Heart right ventricle (tissue), 16 donors: ENCODE measurements around the gene GTF2H4. TPM values are rescaled to one million over a fixed set of nuclear protein-coding genes. Genes with fewer than 3 reads are reported as not detected.

ENCODE experiments used
- ATAC-seq, 8 donors: fragments of 200-7000 bp; cut with Tn5 transposase; one replicate each; pipeline ENCODE4 v1.9.1; 2020; ENCODE audit warnings: mild to moderate bottlenecking in 8 of 8, moderate library complexity in 8 of 8, moderate number of reproducible peaks in 1 of 8
- DNase-seq, 2 donors: peaks; one replicate each; pipeline ENCODE4 v3.0.0-alpha.2; 2020
- H3K27ac ChIP-seq, 10 donors: fragments of 200-600 bp; sonication (generic) in 2 of 10; one replicate each; pipeline versions ENCODE4 v1.5.0 to v1.8.0; 2020 to 2022; ENCODE audit warnings: mild to moderate bottlenecking in 3 of 10
- H3K27me3 ChIP-seq, 7 donors: fragments of 200-600 bp; one replicate each; pipeline ENCODE4 v1.8.0; 2021 to 2022; ENCODE audit warnings: mild to moderate bottlenecking in 2 of 7
- H3K36me3 ChIP-seq, 9 donors: fragments of 200-600 bp; sonication (generic) in 1 of 9; one replicate each; pipeline versions ENCODE4 v1.5.0 to v1.8.0; 2020 to 2022; ENCODE audit warnings: mild to moderate bottlenecking in 2 of 9
- H3K4me1 ChIP-seq, 9 donors: fragments of 200-600 bp; sonication (generic) in 1 of 9; one replicate each; pipeline versions ENCODE4 v1.5.0 to v1.8.0; 2020 to 2022; ENCODE audit warnings: mild to moderate bottlenecking in 4 of 9
- H3K4me3 ChIP-seq, 10 donors: fragments of 200-600 bp; sonication (generic) in 2 of 10; one replicate each; pipeline versions ENCODE4 v1.5.0 to v1.8.0; 2020 to 2022; ENCODE audit warnings: mild to moderate bottlenecking in 7 of 10, moderate library complexity in 2 of 10
- H3K9me3 ChIP-seq, 11 donors: fragments of 200-600 bp in 10 of 11; sonication (generic) in 2 of 11; one replicate each; pipeline versions ENCODE4 v1.5.0 to v1.8.0; 2013 to 2022; ENCODE audit warnings: mild to moderate bottlenecking in 2 of 11, control low read depth in 1 of 11, moderate library complexity in 1 of 11
- WGBS, 2 donors: extraction: QIAGEN DNeasy Blood & Tissue Kit; methylation state at CpG; one replicate each; pipeline ENCODE4 v1.1.7; 2013; ENCODE audit warnings: inconsistent platforms in 1 of 2; 5-methylcytosine and 5-hydroxymethylcytosine counted together
- intact Hi-C, 10 donors: fragments of 100-400 bp; cut with DNase I; formaldehyde crosslinking; loops; one replicate each; pipeline versions ENCODE4 v1.11.1 to v1.14.2; 2022
- polyA plus RNA-seq, 2 donors: library from polyadenylated mRNA; stranded (reverse); fragments of 200-250 nt; gene quantifications; one replicate each; pipeline ENCODE4 v1.2.3, GENCODE V29; 2013
- total RNA-seq, 10 donors: library from RNA; stranded (reverse); fragmentation: NEBNext Ultra II Directional in 3 of 10; extraction: Animal tissue kit (Norgen Biotek cat#: 25700) in 3 of 10; gene quantifications; one replicate each; pipeline versions ENCODE4 v1.2.1 to v1.2.4, GENCODE V29; 2021 to 2023
- TF ChIP-seq, protein P1 (sequence below), 9 donors: fragments of 200-600 bp; sonication (generic) in 2 of 9; IDR thresholded peaks; one replicate each; pipeline versions ENCODE4 v1.5.0 to v1.8.0; 2021 to 2022; ENCODE audit warnings: antibody characterized with exemption in 9 of 9, mild to moderate bottlenecking in 5 of 9, moderate library complexity in 1 of 9
- donor health status: Arrhythmogenic right ventricular cardiomyopathy.
- donor health status: ischemic (EF 13 %, LVEDD 7.1; RV severe dilation, severe dysfunction).
- donor health status: healthy with polysubstance abuse.
- donor health status: DM: no; HTN: yes; CAD: no.
- donor health status: DM: no; HTN: no; CAD: no.
- donor health status: ischemic (EF 25% LVEDD 6.9; RV normal size, moderate dysfunction).
- donor health status: ischemic (EF 25% LVEDD 5.7; RV mildly dilated, moderate dysfunction).
- donor health status: healthy.
- donor health status: DM: yes; HTN: yes; CAD: no.
- donor health status: Ischemic cardiomyopathy.
- donor health status: ischemic (EF 35%, LVEDD 5.7; RV mildly dilated, moderate dysfunction).
- donor health status: nonischemic (EF 11% LVEDD 7.7; RV severe dilation, severe dysfunction).
- donor health status: DM: yes; HTN: yes; CAD: no.
- donor health status: PGD.
- donor health status: ischemic (EF 29% LVEDD 5.4; RV normal size, mild dysfunction).
- donor health status: nonischemic (EF 23%, LVEDD 6.1; RV moderate dilation, normal function).

GTF2H4 gene
- total and polyA plus RNA-seq, 12 donors = 8.3 to 27.0 (median 13.2) TPM

DNA sequence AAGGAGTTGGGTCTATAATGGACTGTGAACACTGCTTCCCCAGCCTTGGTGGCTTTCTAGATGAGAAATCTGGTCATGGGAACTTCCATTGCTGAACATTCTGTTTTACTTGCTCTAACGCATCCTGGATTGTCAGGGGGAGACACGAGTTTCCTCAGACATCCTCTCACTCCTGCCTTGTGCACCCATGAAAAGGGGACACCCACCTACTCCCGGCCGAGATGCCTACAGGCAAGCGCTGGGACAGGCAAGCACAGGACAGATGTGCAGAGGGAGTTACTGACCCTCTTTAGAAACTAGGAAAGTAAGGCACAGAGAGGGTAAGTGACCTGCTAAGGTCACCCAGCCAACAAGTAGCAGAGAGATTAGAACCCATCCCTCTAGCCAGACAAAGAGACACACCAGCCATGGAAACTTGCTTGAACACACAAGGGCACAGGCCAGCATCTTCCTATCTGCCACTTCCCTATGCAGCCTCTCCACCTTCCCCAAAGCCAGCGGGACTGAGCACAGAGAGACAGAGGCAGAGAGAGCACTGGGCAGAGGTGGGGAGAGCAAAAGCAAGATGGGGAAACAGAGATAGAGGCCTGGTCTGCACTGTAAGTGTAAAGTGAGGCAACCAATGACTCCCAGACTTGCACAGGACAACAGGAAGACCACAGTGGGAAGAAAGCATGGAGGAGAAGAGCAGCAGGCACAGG lies 24.8 kb downstream of the GTF2H4 start:
- peaks cover 0 to 1% (median 0%) of the 10 kb centered on the region in 9 donors for H3K36me3 ChIP-seq
- intact Hi-C loops = loop anchor here in 2 of 10 donors (5.0 kb wide), 2 partner anchors 114 to 129 kb away; no protein-coding TSS in a partner anchor
- H3K4me3 ChIP-seq = no peak overlapping the region
- ATAC-seq (no peak), DNase-seq (no peak)
- H3K27me3 ChIP-seq = peaks cover 0 to 3% (median 0%) of the 10 kb centered on the region in 7 donors
- TF ChIP-seq, protein P1, sequence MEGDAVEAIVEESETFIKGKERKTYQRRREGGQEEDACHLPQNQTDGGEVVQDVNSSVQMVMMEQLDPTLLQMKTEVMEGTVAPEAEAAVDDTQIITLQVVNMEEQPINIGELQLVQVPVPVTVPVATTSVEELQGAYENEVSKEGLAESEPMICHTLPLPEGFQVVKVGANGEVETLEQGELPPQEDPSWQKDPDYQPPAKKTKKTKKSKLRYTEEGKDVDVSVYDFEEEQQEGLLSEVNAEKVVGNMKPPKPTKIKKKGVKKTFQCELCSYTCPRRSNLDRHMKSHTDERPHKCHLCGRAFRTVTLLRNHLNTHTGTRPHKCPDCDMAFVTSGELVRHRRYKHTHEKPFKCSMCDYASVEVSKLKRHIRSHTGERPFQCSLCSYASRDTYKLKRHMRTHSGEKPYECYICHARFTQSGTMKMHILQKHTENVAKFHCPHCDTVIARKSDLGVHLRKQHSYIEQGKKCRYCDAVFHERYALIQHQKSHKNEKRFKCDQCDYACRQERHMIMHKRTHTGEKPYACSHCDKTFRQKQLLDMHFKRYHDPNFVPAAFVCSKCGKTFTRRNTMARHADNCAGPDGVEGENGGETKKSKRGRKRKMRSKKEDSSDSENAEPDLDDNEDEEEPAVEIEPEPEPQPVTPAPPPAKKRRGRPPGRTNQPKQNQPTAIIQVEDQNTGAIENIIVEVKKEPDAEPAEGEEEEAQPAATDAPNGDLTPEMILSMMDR (IDR thresholded peaks at IDR 0.05) = no peak
- H3K9me3 ChIP-seq = peaks cover 0 to 13% (median 0%) of the 10 kb centered on the region in 11 donors
- no peaks in the 10 kb centered on the region for H3K4me1 ChIP-seq
- no peak overlapping the region for H3K27ac ChIP-seq
- WGBS, 2 donors = 79 to 87% methylated on average over 6 of the region's 6 CpGs

DNA sequence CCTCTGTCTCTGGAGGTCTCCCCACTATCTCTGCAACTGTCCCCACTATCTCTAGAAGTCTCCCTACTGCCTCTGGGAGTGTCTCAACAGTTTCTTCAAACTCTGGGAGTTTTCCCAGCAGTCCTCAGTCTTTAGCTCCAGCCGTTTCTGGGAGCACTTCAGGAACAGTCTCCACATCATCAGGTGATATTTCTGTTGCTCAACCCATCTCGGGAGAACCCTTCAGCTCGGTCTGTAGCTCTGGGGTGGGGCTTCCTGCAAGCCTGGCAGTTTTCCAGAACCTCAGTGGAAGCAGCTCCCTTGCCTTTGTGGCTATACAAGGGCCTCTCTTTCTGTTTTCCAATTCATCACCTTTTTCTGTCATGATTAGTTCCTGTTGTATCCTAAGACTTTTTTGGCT lies 27.0 kb downstream of the GTF2H4 start:
- ATAC-seq (no peak), DNase-seq (no peak)
- Histone ChIP-seq H3K9me3 (no peaks in the 10 kb centered on the region), H3K27me3 (peaks cover 0 to 11% (median 0%) of the 10 kb centered on the region in 7 donors), H3K4me3 (no peak overlapping the region), H3K4me1 (no peaks in the 10 kb centered on the region), H3K36me3 (no peaks in the 10 kb centered on the region), H3K27ac (no peak overlapping the region)
- WGBS, 2 donors = 22 to 26% methylated on average over 3 of the region's 3 CpGs
- intact Hi-C loops = loop anchor here in 1 of 10 donors (5.0 kb wide), 1 partner anchor 102 kb away; no protein-coding TSS in a partner anchor
- TF ChIP-seq, protein P1 (IDR thresholded peaks at IDR 0.05) = no peak

DNA sequence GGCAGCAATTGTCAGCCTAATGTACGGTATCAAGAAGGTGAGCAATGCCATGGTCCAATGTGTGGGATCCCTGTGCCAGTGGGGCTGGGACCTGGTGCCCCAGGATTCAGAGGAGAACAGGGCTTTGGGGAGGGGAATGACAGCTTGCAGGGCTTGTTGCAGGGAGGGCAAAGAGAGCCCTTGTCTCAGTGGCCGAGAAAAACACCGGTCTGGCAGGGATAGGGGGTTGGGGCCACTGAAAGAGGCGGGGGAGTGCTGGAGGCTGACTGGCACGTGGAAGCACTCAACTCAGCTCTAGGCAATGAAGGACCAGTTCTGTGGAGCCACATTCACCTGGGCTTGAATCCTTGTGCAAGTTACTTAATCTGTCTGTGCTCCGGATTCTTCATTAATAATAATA lies 29.3 kb downstream of the GTF2H4 start:
- Histone ChIP-seq H3K4me1 (peaks cover 0 to 4% (median under 1%) of the 10 kb centered on the region in 9 donors), H3K9me3 (no peaks in the 10 kb centered on the region), H3K4me3 (no peak overlapping the region), H3K36me3 (no peaks in the 10 kb centered on the region), H3K27me3 (peaks cover 0 to 21% (median 9%) of the 10 kb centered on the region in 7 donors), H3K27ac (no peak overlapping the region)
- intact Hi-C loops = loop anchor here in 1 of 10 donors (5.0 kb wide), 1 partner anchor 100 kb away; no protein-coding TSS in a partner anchor
- no peak for DNase-seq
- 77 to 78% methylated on average over 6 of the region's 6 CpGs for WGBS, 2 donors
- TF ChIP-seq, protein P1 (IDR thresholded peaks at IDR 0.05) = no peak
- ATAC-seq = no peak

DNA sequence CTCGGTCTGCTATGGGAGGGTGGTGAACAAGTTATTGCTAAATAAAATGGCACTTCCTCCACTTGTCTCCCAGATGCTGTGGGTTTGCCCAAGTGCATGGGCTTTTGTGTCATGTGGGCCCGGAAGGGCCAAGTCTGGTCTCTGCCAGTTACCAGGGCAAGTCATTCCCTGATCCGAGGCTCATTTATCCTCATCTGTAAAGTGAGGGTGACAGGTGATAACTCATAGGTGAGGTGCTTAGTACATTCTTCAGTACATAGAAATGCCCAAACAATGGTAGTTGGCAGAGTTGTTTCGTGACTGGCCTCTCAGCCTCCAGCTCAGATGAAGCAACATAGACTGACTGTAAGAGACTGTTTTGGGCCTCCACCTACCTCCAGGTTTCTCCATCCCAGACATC lies 30.7 kb downstream of the GTF2H4 start:
- H3K27ac ChIP-seq = no peak overlapping the region
- H3K9me3 ChIP-seq = no peaks in the 10 kb centered on the region
- no peak overlapping the region for H3K4me3 ChIP-seq
- peaks cover 0 to 22% (median 9%) of the 10 kb centered on the region in 7 donors for H3K27me3 ChIP-seq
- 78 to 82% methylated on average over 4 of the region's 4 CpGs for WGBS, 2 donors
- TF ChIP-seq, protein P1 (IDR thresholded peaks at IDR 0.05) = no peak
- ATAC-seq (no peak), DNase-seq (no peak)
- H3K4me1 ChIP-seq = peaks cover 0 to 13% (median 7%) of the 10 kb centered on the region in 9 donors
- no peaks in the 10 kb centered on the region for H3K36me3 ChIP-seq
- intact Hi-C loops = loop anchor here in 1 of 10 donors (5.0 kb wide), 1 partner anchor 99 kb away; no protein-coding TSS in a partner anchor
